ENCODE data around the gene CADPS.

GRCh38 chr3:62677926-62678325 is 197.3 kb downstream of the CADPS start:
- TF ChIP-seq, protein P1, sequence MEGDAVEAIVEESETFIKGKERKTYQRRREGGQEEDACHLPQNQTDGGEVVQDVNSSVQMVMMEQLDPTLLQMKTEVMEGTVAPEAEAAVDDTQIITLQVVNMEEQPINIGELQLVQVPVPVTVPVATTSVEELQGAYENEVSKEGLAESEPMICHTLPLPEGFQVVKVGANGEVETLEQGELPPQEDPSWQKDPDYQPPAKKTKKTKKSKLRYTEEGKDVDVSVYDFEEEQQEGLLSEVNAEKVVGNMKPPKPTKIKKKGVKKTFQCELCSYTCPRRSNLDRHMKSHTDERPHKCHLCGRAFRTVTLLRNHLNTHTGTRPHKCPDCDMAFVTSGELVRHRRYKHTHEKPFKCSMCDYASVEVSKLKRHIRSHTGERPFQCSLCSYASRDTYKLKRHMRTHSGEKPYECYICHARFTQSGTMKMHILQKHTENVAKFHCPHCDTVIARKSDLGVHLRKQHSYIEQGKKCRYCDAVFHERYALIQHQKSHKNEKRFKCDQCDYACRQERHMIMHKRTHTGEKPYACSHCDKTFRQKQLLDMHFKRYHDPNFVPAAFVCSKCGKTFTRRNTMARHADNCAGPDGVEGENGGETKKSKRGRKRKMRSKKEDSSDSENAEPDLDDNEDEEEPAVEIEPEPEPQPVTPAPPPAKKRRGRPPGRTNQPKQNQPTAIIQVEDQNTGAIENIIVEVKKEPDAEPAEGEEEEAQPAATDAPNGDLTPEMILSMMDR (IDR thresholded peaks at IDR 0.05; ENCODE audit: poor library complexity), result no peak
- TF ChIP-seq EZH2phosphoT487 (IDR thresholded peaks at IDR 0.05; ENCODE audit: low read depth, severe bottlenecking, unreplicated experiment) (no peak), EZH2 (IDR thresholded peaks at IDR 0.05; ENCODE audit: borderline replicate concordance) (no peak)

All from hepatocyte (in vitro differentiated cells).